ENCODE results near the gene IRAK3.
A peak's percentile ranks its signal among the peaks of the same experiment; 100 is the strongest.
"Not testable (repeated sequence)": the region's sequence is repeated elsewhere in the genome, so short reads cannot be mapped to it uniquely, and the experiment has no call there.

IRAK3 gene

DNA sequence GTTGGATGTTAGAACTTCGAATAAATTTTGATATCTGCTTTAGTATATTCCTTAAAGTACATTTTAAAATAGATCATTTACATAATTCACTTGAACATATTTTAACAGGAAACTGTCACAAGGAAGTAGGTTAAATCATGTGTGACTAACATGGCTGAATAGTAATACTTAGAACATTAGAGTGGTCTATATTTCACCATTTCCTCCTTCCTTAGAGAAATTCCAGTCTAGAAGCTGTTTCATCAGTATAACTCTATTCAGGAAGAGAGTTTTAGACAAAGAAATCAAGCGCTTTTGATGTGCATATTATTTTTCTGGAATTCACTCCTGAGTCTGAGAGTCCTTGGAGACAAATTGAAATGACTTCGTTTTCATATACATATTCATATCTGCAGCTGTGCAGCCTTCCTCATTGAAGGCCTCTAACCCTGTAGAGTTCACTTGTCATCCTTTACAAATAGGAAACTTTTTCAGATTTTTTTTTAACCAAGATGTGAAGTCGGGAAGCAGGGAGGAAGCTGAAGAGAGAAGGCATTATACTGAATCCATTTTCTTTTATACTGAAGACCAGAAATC is 28.4 kb downstream of the IRAK3 start:
- no peak for DNase-seq (ENCODE audit: low spot score)

DNA sequence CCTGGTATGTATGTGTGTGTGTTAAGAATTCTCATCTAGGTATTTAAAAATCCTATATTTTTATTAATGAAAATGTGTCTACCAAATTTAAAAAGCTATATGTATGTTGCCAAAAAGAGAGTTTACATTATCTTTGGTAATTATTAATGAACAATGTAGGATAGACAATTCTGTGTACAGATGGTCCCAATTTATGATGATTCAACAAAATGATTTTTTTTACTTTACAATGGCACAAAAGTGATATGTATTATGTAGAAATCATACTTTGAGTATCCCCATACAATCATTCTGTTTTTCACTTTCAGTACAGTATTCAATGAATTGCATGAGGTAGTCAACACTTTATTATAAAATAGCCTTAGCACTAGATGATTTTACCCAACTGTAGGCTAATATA is 39.4 kb downstream of the IRAK3 start:
- no peak for DNase-seq (ENCODE audit: low spot score)

DNA sequence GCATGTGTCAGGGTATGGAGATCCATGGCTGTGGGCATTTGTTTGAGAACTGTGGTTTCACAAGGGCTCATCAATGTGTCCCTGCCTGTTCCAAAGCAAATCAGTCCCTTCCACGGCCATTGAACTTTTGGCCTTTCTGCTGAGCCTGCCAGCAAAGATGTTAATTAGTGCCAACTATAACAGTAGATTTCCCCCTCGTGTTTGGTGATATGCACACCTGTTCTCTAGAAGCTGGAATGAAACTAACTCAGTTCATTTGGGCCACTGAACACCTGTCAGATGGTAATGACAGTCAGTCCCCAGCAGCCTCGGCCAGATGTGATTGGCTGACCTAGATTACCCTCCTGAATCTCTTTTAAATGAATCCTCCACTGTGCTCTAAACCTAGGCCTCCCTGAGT is 43.2 kb downstream of the IRAK3 start:
- no peak for DNase-seq (ENCODE audit: low spot score)

DNA sequence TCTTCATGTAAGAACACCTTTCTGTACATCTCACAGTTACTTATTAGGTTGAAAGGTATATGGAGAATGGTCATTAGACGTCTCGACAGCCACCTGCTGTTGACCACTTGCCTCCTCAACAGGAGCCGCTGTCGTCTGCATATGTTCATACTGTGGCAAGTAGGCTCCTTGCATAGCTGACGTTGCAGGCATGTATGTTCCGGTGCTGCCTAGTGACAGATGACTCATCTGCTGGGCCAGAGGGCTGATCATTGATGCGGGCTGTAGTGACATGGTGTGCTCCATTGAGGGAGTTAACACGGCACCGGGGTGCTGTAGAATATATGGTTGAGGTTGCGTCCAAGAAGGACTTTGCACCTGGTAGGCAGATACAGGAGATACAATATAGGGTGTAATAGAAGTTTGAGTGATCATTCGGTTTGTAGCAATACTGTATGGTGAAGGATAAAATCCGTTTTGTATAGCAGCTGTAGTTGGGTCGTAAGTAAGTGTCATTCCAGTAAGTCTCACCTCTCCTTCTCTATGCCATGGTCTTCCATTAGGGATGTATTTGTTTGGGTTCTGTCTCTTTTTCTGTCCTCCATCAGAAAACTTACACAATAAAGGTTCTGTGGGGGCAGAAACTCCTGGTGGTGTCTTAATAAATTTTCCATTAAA is 45.2 kb downstream of the IRAK3 start:
- not testable (repeated sequence) for DNase-seq (ENCODE audit: low spot score)

DNA sequence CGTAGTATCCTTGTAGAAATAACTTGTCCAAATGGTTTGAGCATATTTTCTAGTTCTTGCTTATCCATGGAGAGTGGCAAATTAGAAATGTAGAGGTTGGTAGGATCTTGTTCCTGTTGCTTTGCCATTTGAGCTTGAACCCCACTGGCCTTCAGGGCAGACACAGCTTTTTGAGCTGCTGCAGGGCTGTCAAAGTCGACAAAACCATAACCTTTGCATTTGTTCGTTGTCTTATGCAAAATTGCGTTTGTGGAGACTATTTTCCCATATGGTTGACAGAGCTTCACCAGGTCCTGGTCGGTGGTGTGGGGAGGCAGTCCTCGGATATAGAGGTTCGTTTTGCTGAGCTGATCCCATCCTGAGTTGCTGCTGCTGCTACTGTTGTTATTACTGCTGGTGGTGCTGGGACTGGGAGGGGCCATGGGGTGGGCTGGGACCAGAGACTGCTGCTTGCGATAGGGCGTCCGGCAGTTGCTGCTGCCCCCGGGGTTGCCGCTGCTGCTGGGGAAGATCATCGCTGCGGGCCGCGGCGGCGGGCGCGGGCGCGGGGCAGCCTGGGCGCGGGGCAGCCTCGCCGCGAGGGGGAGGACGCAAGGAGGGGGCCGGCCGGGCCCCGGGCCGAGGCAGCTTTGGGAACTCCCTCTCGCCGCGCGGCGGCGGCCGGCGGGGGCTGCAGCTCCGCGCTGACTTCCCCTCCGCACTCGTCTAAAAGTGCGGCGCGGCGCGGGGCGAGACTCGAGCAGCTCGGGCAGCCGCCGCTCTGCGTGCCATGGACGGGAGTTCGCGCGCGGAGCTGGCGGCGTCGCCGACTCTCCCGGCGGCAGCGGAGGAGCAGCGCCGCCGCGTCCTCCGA is 46.0 kb downstream of the IRAK3 start:
- DNase-seq (ENCODE audit: low spot score) = peak; percentile 91

DNA sequence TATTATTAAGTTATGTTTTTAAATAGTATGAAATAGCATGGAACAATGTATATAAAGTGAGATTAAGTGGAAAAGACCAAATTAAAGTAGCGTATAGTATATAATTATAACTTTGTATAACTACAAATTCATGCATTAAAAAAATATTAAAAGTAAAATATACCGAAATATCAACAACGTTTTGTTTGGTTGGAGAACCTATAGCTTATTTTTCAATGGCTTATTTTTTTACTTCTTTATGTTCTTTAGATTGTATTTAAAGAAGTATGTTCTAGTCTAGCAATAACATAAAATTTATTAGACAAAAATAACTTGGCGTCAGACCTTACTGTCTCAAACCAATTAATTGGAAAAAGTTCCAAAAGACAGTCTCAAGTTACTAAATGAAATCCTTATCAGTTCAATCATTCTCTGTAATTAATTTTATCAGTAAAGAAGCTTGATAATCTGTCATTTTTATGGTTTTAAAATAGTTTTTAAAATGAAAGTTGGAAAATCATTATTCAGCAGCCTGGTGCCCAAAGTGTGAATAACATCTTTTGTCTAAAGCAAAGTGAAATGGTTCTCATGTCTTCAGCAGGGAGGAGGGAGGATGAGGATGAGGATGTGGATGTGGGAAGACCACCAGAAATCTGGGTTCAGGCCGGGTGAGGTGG is 46.7 kb downstream of the IRAK3 start:
- no peak for DNase-seq (ENCODE audit: low spot score)

DNA sequence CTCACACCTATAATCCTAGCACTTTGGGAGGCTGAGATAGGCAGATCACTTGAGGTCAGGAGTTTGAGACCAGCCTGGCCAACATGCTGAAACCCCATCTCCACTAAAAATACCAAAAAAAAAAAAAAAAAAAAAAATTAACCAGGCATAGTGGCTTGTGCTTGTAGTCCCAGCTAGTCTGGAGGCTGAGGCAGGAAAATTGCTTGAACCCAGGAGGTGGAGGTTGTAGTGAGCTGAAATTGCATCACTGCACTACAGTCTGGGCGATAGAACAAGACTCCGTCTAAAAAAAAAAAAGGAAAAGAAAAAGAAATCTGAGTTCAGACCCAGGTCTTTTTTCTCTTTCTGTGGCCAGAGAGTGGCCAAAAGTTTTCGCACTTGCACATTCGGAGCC is 47.3 kb downstream of the IRAK3 start:
- DNase-seq (ENCODE audit: low spot score) = not testable (repeated sequence)

DNA sequence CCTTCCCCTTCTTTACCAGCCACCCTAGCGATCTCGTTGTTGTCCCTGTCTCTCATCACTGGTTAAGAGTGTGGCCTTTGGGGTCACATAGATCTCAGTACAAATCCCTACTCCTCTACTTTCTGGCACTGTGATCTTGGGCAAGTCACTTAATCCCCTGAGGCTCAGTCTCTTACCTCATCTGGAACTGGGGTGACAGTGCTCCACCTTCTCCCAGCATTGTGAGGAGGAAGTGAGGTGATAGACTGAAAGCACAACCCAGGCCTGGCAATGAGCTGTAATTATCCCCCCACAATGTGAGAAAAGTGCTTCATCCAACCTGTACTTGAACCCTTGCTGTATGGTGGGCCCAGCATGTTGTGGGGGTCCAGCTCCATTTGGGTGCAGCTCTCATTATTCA is 48.0 kb downstream of the IRAK3 start:
- DNase-seq (ENCODE audit: low spot score) = no peak

DNA sequence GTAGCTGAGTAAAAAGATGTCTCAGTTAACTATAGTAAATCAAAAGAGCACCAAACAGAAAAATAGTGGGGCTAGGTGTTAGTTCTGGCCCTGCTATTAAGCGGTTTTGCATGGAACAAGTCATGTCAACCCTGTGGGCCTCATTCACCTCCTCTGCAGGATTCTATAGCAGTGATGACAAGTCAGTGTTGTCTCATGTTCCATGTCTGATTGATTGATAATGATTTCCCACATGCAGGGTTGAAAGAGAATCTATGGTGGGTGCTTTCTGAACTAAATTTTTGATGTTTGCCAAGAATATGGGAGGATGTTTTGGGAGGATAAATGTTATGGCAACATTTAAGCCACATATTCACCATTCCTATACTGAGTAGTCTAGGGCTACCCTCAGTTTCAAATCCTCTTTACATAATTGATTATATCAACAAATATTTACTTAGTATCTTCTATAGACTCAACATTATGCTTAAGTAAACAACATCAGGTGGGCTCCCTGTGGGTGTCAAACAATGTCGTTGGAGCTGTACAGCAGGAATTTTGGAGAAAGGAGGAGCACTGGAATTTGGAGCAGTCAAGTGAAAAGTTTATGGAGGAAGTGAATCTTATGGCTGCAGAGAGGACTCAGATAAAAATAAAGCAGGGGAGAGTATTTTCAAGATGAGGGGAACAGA is 48.6 kb downstream of the IRAK3 start:
- no peak for DNase-seq (ENCODE audit: low spot score)

DNA sequence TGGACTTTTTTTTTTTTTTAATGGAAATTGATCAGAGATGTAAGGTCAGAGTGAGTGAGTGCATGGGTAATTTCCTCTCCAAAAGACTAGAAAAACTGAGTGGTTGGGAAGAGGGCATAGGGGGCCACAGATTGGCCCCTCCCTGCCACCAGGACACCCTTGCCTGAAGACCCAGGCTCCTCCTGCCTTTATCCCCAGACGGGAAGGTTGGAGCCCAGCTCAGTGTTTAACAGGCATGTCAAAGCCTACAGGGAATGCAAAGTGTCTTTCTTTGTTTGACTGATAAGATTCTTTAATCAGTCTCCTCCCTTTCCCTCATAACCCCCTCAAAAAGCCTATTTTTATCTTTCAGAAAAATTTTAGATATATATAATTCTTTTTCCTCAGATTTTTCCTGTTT is 50.3 kb downstream of the IRAK3 start:
- DNase-seq (ENCODE audit: low spot score) = no peak

DNA sequence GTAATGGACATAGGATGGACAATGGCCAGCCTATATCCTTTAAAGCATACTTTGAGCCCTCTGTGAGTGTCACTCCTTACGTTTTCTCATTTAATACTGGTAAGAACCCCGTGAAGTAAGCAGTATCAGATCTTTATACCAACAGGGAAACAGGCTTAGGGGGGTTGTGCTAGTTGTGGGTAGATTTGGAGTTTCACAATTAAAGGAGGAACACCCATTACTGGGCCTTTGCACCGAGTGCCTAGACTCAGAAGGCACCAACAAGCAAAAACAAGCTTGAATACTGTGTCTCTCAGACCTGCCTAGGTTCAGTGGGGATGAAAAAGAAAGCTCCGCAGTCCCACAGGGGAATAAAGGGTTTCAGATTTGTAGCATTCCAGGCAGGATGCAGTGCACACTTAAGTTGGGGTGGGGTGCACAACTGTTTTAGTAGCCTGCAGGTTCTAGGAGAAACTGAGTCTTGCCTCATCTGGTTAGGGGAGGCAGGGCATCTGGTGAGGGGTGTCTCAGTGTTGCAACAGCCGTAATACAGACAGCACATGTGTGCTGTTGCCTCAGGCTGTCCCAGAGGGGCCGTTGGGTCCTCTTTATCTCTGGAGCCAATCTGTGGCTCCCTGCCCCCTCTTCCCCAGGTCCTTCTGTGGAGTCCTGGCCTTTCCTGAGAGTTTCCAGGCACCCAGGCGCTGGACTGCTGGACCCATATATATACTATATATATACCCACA is 51.2 kb downstream of the IRAK3 start:
- no peak for DNase-seq (ENCODE audit: low spot score)

DNA sequence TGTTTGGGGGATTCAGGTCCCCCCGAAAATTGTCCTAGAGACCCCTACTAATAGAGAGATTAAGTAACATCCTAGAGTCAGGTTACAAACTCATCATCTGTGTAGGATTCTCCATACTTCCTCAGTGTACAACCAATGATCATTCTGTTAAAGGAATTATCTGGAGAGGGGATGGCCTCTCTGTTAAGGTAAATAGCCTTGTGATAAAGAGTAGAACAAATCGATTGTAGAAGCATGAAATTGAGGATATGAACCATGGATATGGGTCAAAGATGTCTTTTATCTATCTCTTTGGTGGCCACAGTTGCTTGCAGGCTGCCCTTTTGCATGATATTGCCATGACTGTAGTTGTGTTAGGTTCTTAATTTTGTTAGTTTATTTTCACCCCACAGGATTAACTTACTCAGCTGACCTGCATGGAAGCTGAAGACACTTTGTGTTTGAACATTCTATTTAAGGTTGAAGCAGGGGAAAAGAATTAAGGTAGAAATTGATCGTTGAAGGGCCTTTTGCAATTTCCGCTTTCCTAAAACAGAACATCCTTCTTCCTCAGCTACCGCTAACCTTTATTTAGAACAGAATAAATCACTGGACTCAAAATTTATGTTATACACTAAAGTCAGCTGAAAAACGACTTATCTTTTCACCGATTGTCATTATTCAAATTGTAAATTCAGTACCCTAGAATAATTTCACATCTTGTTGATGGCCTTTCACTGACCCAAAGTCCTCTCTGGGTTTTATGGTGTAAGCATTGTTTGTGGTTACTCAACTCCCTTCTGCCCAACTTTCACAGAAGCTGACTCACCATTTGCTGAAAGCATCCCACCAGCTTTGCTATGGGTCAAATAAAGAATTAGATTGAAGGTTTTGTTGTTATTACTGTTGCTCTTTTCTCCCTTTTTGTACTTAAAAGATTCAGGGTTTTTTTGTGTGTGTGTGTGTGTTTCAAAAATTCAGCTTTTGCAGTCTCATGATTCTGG is 52.3 kb downstream of the IRAK3 start:
- no peak for DNase-seq (ENCODE audit: low spot score)

DNA sequence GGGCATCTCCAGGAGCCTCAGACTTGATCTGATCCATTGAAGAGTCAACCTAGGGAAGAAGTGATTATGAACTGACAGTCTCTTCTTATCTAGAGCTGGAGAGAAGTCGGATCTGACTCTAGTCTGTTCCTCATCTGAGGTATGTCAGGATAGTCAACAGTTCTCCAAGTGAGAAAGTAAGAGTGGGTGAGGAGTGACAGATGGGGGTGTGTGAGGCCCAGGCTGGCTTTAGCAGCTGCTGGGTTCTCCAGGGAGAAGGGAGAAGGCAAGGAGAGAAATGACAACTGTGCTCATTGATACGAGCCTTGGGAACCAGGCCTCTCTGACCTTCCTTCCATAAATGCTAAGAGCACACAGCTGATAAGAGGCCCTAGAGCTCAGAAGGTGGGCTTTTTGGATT is 53.3 kb downstream of the IRAK3 start:
- no peak for DNase-seq (ENCODE audit: low spot score)

DNA sequence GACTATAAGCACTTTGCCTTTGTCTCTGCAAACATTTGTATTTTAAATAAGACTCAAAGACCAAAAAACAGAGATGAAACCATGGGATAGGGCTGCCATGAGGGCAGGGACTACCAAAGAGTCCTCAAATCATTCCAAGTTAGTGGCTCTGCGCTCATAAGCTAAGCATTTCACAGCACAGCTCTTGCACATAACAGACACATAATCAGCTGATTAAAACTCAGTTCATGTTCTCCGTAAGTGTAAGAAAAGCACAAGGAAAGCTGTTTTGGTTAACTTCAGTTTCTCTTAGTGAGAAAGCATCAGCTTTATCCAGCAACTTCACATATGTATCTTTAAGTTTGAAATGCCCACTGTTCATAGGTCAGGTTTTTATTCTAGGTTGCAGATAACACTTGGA is 54.9 kb downstream of the IRAK3 start:
- DNase-seq (ENCODE audit: low spot score) = no peak

DNA sequence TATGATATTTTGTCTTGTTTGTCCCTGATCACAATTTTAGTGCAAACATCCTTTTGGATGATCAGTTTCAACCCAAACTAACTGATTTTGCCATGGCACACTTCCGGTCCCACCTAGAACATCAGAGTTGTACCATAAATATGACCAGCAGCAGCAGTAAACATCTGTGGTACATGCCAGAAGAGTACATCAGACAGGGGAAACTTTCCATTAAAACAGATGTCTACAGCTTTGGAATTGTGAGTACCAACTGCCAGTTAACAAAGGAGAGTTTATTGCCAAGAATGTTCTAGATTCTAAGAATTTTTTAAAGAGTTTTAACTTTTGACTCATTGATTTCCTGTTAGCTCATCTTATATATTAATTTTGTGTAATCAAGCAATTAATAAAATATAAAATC is 55.4 kb downstream of the IRAK3 start:
- DNase-seq (ENCODE audit: low spot score) = no peak

DNA sequence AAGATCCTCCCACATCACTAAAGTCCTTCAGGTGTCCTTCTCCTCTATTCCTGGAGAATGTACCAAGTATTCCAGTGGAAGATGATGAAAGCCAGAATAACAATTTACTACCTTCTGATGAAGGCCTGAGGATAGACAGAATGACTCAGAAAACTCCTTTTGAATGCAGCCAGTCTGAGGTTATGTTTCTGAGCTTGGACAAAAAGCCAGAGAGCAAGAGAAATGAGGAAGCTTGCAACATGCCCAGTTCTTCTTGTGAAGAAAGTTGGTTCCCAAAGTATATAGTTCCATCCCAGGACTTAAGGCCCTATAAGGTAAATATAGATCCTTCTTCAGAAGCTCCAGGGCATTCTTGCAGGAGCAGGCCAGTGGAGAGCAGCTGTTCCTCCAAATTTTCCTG is 58.7 kb downstream of the IRAK3 start:
- no peak for DNase-seq (ENCODE audit: low spot score)

DNA sequence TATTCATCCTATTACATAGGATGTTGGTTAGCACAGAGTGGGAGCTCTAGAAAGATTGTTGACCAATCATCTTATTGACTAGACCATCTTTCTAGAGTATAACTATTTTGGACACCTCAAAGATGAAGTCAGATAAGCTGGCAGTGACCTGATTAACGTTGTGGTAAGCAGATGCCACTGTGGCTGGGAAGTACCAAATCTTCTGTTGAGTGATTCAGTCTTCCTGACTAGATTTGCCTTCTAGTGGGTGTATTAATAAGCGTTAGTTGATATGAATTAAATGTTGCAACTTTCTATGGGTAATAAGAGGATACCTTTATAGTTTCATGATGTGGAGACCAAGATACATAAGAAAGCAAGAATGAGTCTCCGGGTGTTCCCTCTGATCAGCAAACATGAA is 62.0 kb downstream of the IRAK3 start:
- no peak for DNase-seq (ENCODE audit: low spot score)

DNA sequence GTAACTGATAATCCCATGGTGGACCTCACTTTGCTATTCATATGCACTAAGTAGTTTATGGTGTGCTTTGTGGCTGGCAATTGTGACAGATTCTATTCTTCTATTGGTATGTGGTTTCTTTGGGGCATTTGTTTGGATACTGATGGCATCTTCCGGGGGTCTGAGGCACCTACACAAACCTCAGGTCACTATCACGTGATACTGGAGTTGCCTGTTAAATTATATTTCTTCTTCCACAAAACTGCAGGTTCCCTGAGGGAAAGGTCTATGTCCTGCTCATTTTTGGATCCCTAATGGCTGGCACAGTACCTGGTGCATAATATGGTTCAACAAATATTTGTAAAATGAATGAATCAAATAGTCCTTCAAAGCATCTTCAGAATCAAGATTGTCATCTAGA is 63.8 kb downstream of the IRAK3 start:
- DNase-seq (ENCODE audit: low spot score) = no peak

DNA sequence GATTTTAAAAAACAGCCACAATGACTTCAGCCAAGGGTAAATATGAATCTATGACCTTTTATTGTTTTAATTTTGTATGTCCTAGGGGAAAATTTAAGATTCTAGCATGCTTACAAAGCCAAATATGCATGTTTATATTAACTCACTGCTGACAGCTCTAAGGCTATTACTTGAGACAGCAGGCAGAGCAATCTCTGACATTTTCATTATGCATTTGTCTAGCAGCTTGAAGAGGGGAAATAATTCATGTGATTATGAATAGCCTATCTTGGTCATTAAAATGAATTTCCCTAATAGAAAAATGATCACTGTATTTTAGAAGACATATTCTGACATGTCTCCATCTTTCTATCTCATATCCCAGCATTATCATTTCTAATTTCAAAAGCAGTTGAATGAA is 66.7 kb downstream of the IRAK3 start:
- no peak for DNase-seq (ENCODE audit: low spot score)

DNA sequence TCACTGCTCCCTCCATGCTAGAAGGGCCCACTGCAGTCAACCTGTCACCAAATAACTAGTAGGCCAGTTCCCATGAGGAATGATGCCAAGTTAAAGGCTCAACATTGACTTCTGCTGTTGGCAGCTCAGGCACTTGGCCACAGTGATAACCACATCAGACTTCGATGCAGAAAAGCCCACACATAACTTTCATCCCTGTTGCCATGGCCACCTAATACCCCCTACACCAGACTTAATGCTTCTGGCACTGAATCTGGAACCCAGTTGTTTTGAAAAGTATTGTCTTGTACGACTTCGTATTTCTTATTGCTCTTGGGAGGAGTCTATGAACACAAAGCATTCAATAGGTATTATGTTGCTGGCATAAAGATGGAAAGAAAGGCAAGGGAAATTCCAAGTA is 69.0 kb downstream of the IRAK3 start:
- DNase-seq (ENCODE audit: low spot score) = no peak

Data from ecto neural progenitor cell (in vitro differentiated cells).